Measurements from ENCODE around the gene SOX13.

SOX13 gene

DNA sequence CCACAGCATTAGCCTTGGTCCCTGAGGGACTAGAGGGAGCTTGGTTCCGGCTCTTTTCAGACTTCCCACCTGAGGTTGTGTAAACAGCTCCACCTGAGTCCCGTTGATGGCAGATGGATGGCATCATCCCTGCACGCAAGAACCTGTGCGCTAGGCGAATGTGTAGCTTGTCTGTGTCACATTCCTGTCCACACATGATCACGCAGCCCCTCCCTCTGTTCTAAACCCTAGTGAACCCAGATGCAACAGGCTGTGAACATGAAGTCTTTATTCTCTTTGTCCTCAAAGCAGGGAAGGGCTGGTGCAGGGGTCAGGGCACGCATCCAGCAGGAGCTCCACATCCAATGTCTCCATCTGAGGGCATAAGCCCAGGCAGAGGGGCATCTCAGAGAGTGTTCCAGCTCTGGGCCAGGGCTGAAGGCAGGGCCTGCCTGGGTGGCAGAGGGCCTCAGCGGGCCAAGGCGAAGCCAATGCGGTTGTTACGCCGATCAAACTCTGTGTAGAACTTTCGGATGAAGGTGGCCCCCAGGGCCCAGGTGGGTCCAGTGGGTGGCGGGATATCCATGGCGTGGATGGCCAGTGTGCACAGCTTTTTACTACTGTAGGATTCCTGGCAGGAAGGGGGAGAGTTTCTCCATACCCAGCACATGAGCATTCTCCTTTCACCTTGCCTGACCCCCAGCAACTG is 81.8 kb downstream of the SOX13 start:
- DNase-seq: no peak

DNA sequence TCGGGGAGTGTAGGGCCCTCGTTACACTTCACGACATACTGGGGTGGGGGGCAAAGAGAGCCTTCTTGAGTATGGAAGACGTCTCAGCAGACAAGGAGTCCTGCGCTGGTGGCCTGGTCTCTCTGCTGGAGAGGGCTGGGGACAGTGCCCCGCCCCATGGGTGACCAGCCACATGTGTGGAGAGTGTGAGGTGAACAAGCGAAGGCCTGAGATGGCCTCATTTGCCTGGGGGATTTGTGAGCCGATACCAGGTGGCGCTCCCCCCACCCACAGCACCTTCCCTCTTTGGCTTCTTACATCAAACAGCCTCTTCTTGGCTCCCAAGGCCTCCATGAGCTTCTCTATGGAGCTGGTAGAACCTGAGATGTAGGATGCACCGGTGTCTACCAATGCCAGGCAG is 83.0 kb downstream of the SOX13 start:
- no peak for DNase-seq

DNA sequence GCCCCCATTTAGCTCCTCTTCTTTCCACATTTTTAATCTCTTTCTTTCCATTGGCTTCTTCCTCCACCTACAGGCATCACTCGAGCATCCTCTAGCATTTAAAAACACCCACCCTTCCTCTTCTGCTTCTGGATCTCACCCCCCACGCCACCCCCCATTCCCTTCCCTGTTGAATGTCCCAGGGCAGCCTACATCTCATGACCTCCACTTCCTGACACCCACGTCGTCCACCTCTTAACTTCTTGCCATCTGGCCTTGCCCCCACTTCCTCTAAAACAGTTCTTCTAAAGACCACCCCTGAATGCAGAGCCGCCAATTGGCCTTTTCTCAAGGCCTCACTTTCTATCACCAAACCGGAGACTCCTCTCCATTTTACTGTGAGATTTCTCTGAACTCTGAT is 85.0 kb downstream of the SOX13 start:
- no peak for DNase-seq

DNA sequence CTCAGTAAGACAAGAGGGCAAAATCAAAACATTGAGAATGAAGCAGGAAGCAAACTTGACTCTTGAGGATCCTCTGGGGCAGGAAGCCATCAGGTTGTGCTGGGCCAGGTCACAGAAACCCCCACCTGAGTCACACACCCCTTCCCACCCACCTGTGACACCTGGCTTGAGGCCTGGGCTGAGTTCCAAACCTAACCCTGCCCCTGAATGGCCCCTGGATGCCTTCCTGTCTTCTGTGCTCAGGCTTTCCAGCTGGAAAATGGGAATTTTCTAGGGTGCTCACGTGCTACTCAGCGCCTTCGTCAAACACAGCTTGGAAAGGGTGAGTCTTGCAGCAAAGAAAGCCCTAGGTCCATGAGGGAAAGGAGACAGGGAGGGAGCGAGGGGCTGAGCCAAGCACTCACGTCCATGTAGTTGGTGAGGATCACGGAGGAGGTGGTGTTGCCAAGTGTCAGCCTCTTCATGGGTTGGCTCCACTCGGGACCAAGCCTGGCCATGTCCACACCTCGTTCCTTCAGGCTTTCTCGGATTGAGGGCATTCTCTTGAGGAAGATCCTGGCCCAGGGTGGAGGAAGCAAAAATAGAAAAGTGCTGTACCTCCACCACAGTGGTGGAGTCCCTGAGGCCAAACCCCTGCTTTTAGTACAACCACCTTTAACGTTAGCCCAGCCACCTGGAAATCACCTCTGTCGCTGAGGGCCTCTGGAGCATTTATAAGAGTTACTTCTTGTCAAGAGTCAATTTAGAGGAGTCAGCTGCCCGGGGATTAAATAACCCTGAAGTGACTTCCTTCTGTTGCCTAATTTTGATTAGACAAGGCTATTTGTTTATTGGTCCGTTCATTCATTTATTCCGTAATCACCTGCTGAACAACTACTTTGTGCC is 88.9 kb downstream of the SOX13 start:
- no peak for DNase-seq

DNA sequence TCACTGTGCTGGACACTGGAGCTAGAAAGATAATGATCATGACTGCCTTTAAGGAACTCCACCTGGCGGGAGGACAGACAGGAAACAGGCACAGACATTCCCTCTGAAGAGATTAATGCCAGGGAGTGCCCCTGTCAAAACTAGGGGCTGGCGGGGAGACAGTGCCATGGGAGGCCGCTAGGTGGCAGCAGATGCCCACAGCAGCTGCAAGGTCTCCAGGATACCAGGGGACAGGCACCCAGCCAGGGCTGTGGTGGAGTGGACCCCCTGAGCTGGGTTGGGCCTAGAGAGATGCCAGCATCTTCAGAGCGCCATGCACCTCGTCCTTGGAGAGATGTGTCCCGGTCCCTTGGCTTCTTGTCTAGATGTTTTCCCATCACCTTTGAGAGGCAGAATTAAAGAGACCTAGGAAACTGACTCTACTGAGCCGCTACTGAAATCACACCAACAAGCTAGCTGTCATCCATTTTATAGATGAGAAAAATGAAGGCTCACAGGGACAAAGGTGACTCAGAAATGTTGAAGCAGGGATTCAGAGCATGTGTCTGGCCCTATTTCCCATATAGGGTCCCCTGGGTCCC is 89.7 kb downstream of the SOX13 start:
- DNase-seq: peak; percentile 84

DNA sequence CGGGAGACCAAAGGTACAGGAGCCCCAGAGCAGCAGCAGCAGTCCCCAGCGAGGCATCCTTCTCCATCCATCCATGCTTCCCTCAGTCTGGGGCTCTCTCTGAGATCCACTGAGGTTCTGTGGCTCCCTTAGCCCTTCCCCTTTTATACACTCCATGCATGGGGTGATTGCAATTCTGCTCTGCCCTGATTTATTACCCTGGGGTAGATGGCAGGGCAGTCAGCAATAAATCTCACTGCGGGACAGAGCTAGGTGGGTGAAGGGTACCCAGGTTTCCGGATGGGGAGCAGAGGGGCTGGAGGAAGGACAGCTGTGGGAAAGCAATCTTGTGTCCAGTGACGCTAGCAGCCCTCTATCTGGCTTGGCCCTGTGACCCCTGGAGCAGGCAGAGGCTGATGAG is 93.3 kb downstream of the SOX13 start, which contains the start of gene REN:
Gene REN (minus strand): TSS at position 119 of the 400 bp plus-strand sequence. CDS start 44 bp downstream, at position 75.
- no peak for DNase-seq

DNA sequence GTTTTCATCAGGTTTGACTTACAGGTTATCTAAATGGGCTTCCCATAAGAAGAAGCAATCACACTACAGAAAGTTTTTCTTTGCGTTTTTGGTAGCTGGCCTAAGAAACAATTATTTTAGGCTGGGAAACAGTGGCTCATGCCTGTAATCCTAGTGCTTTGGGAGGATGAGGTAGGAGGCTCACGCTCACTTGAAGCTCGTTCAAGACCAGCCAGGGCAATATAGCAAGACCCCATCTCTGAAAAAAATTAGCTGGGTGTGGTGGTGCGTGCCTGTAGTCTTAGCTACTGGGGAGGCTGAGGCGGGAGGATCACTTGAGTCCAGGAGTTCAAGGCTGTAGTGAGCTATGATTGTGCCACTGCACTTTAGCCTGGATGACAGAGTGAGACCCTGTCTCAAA is 94.8 kb downstream of the SOX13 start:
- DNase-seq: no peak

DNA sequence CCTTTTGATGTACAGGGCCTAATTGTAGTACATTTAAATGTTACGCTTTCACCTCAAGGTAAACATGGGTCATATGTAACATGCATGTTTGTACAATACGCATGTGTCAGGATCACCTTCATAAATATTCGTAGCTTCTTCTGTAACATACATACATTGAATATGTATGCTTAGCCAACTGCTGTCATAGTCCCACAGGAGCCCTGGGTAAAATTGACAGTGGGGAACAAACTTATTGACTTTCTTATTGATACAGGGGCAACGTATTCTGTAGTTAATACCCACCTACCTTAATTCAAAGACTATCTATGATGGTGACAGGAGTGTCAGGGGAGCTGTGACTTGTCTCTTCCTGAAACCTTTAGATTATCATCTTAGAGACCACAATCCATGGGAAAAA is 96.9 kb downstream of the SOX13 start:
- DNase-seq: no peak

DNA sequence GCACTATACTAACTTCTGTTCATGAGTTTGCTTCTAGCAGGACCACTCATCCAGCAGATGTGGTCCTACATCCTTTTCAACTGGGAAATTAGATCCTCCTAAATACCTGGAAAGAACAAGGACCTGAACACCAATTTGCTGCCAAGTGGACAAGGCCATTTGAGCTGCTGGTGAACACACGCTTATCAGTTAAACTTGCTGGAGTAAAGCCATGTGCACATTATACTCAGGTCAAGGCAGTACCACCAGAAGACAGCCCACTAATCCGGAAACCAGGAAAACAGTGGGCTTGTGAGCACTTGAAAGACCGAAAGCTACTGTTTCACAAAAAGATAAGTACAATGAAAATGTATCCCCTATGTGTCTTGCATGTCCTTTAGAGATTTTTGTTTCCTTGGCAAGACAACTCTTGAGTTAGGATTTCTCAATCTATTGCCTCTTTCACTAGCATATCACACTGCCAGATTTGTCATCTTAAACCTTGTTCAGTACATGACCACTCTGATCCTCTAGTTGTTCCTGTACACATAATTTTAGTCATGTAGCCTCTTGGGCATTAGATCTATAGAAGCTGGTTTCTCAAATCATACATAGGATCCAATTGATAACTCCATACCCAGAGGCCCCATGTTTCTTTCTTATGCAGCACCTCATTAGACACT is 97.7 kb downstream of the SOX13 start:
- DNase-seq: no peak

DNA sequence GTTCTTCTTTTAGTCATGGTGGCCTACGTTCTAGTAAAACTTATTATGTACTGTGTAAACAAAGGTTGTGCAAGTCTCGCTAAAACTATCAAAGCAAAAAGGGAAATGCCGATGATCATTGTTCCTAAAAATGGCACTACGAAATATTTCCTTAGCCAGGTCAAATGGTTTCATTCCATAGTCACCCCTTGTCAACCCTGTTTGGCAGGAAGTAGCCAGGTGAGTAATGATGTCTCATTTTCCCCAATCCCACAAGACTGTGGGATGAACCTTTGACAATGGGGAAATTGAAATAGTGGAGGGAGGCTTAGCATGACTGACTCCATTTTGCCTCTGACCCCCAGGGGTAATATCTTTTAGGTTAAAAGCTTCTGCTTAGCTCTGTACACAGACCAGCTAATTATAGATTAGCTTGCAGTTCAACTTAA is 98.8 kb downstream of the SOX13 start:
- DNase-seq: no peak

DNA sequence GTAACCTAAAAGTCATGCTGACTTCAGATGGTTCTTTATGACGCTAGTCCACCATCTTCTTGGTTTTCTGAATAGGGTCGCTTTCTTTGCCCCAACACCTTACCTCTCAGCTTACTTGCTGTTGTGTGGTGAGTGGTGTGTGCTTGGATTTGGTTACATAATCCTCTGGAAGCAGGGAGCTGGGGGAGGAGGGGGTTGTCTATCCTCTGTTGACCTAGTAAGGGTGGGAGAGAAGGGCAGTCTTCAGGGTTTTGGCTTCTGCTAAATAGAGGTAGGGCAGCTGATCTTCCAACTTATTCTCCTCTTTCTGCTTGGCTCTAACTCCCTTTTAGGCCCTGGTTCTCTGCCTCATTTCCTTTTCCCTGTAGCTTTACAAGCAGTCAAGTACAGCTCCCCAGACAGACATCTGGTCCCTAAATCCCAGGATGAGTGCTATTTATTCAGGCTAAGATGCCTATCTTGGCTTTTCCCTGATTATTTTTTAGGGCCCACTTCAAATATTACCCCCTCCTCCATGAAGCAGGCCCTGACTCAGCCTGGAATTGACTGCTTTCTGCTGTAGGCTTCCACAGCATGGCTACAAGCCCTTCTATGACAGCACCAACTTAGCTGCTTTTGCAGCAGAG is 99.6 kb downstream of the SOX13 start:
- DNase-seq: no peak

DNA sequence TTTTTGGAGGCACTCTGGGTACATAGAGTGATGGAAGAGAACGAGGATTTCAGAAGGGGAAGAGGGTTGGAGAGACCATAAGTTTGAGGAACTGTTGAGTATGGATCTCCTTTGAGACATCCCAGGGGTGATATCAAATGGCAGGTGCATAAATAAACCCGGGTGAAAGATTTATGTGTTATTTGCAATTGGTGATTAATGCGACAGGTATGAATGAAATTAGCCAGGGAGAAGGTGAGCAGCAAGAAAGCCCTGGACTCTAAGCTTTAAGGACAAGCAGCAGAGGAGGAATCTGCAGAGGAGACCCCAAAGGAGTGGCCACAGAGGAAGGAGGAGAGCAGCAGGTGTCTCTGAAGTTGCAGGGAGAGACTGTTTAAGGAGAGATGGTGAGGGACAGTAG is 102.0 kb downstream of the SOX13 start:
- DNase-seq: no peak

DNA sequence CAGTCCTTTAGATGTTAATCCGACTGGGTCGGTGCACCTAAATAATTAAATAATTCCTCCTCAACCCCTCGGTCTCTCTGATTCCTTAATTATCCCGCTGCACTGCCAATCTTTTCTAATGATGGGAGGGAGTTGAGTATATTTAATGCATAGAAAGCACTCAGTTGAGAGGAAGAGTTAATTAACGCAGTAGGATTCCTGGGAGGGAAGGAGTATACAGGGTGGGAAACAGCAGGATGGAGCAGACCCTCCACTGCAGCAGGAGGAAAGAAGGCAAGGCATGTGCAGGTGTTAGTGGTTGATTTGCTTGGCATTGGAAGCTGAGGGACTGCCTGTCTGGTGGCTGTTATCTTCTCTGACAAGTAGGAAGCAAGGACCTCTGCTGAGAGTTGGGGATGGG is 103.1 kb downstream of the SOX13 start:
- no peak for DNase-seq

DNA sequence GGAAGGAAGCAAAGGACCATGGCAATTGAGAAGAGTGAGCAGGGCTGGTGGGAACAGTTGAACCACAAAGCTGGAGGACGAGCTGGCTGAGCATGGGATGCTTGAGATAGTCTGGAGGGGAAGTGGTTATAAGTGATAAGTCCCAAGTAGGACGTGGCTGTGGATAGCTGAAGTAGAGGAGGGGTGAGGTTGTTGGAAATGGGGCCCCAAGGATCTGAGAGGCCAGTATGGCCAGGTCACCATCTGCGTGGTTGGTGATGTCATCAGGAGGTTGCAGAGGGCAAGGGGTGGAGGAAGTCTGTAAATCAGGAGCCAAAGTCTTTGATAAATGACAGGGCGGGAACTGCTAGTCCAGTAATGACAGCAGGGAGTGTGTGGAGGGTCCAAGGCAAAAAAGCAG is 104.2 kb downstream of the SOX13 start:
- DNase-seq: no peak

All from left hindlimb (tissue), 1 donor.